ENCODE data around the gene POPDC2.
A peak's percentile ranks its signal among the peaks of the same experiment; 100 is the strongest.

POPDC2 gene

DNA sequence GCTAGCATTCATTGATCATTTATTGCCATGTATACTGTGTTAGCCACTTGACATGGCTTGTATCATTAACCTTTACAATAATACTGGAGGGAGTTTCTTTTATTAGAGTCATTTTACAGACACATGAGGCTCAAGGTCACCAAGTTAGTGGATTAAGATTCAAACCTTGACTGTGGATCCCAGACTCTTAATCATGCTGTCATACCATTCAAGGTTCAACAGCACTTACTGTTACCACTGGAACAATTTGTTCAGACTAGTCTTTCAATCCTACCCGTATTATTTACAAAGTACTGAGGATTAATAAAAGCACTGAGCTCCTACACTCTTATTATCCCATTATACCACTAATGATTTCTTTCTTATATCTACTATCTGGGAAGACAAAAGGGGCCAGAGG lies 15.6 kb upstream of the POPDC2 start:
- H3K27me3 ChIP-seq (ENCODE audit: control insufficient read depth, insufficient read depth, low read length) = no peaks in the 10 kb centered on the region
- no peaks in the 10 kb centered on the region for H3K9me3 ChIP-seq (ENCODE audit: control insufficient read depth, low read length)
- TF ChIP-seq, protein P1, sequence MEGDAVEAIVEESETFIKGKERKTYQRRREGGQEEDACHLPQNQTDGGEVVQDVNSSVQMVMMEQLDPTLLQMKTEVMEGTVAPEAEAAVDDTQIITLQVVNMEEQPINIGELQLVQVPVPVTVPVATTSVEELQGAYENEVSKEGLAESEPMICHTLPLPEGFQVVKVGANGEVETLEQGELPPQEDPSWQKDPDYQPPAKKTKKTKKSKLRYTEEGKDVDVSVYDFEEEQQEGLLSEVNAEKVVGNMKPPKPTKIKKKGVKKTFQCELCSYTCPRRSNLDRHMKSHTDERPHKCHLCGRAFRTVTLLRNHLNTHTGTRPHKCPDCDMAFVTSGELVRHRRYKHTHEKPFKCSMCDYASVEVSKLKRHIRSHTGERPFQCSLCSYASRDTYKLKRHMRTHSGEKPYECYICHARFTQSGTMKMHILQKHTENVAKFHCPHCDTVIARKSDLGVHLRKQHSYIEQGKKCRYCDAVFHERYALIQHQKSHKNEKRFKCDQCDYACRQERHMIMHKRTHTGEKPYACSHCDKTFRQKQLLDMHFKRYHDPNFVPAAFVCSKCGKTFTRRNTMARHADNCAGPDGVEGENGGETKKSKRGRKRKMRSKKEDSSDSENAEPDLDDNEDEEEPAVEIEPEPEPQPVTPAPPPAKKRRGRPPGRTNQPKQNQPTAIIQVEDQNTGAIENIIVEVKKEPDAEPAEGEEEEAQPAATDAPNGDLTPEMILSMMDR (IDR thresholded peaks at IDR 0.05) = no peak
- no peaks in the 10 kb centered on the region for H3K36me3 ChIP-seq (ENCODE audit: control insufficient read depth, insufficient read depth, low read length)
- peaks cover 29% of the 10 kb centered on the region for H3K4me1 ChIP-seq
- H3K27ac ChIP-seq = peak overlapping the region; percentile 75
- peaks cover 5% of the 10 kb centered on the region for H3K79me2 ChIP-seq
- H3K9ac ChIP-seq = peak overlapping the region; percentile 32
- H2AFZ ChIP-seq = no peak overlapping the region
- H3K4me3 ChIP-seq (ENCODE audit: low read depth, low read length) = peak overlapping the region; percentile 69
- H3K4me2 ChIP-seq (ENCODE audit: low read length) = peak overlapping the region; percentile 69

DNA sequence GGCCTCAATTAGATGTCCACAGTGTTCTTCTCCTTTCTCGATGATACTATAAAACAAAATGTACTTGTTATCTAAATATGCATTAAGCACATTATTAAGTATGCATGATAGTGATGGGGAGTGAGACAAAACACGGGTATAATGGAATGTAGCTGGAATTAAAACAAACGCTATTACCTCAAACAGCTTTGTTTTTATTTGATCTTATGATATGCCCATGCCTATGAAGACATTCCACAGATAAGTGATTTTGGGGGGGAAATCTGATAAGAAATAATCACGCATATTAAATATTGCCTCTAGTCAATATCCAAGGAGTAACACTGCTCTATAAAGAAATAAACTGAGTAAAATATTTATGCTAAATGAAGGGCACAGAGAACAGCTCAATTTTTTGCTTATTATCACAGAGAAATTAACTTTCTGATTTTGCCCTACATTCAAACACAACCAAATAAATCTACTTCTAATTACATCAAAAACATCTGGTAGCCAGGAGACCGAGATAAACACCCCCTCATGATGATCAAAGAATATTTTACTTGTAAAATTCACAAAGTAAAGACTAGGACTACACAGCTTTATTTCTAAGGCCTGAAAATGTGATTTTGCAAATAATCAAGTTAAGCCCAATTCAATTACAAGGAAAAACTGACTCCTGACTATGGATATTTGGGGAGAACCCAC lies 14.9 kb upstream of the POPDC2 start:
- Histone ChIP-seq H3K4me3 (ENCODE audit: low read depth, low read length) (peak overlapping the region; percentile 69), H3K4me1 (peaks cover 28% of the 10 kb centered on the region), H3K27me3 (ENCODE audit: control insufficient read depth, insufficient read depth, low read length) (no peaks in the 10 kb centered on the region)

DNA sequence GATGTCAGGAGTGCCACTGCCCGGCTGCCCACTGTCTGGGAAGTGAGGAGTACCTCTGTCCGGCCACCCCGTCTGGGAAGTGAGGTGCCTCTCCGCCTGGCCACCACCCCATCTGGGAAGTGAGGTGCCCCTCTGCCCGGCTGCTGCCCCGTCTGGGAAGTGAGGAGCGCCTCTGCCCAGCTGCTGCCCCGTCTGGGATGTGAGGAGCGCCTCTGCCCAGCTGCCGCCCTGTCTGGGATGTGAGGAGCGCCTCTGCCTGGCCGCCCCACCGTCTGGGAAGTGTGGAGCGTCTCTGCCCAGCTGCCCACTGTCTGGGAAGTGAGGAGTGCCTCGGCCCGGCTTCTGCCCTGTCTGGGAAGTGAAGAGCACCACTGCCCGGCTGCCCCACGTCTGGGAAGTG lies 13.5 kb upstream of the POPDC2 start:
- Histone ChIP-seq H3K4me2 (ENCODE audit: low read length) (no peak overlapping the region), H3K4me3 (ENCODE audit: low read depth, low read length) (no peak overlapping the region), H3K9ac (no peak overlapping the region), H3K9me3 (ENCODE audit: control insufficient read depth, low read length) (no peaks in the 10 kb centered on the region), H3K36me3 (ENCODE audit: control insufficient read depth, insufficient read depth, low read length) (no peaks in the 10 kb centered on the region), H3K27ac (no peak overlapping the region), H2AFZ (no peak overlapping the region), H3K4me1 (peaks cover 20% of the 10 kb centered on the region), H3K27me3 (ENCODE audit: control insufficient read depth, insufficient read depth, low read length) (no peaks in the 10 kb centered on the region), H3K79me2 (peaks cover 5% of the 10 kb centered on the region)
- TF ChIP-seq, protein P1 (IDR thresholded peaks at IDR 0.05) = no peak

More for the DNA sequence above, 14.9 kb upstream of the POPDC2 start:
- Histone ChIP-seq H2AFZ (no peak overlapping the region), H3K27ac (peak overlapping the region; percentile 75), H3K36me3 (ENCODE audit: control insufficient read depth, insufficient read depth, low read length) (no peaks in the 10 kb centered on the region), H3K9me3 (ENCODE audit: control insufficient read depth, low read length) (no peaks in the 10 kb centered on the region), H3K4me2 (ENCODE audit: low read length) (peak overlapping the region; percentile 69), H3K79me2 (peaks cover 5% of the 10 kb centered on the region), H3K9ac (no peak overlapping the region)
- TF ChIP-seq, protein P1 (IDR thresholded peaks at IDR 0.05) = no peak

DNA sequence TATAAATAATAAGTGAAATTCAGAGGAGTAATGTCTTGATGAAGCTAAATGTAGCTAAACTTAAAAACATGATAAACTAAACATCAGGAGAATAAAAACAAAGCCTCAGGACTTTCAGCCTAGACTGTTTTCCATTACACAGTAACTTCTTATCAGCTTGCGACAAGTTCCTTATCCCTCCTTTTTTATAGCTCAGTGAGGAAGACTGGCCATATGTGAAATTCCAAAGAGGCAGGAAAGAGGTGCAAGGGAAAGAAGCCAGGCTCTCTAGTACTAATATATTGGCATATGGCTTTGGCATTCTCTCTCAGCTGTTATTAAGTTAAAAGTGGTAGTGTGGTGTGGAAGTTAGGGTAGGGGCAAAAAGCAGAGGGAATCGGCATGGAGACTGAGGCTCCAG lies 12.4 kb upstream of the POPDC2 start:
- H3K27ac ChIP-seq = no peak overlapping the region
- no peaks in the 10 kb centered on the region for H3K36me3 ChIP-seq (ENCODE audit: control insufficient read depth, insufficient read depth, low read length)
- H3K4me1 ChIP-seq = peaks cover 20% of the 10 kb centered on the region
- peaks cover 5% of the 10 kb centered on the region for H3K79me2 ChIP-seq
- TF ChIP-seq, protein P1 (IDR thresholded peaks at IDR 0.05) = no peak
- no peak overlapping the region for H3K9ac ChIP-seq
- no peak overlapping the region for H3K4me2 ChIP-seq (ENCODE audit: low read length)
- no peak overlapping the region for H3K4me3 ChIP-seq (ENCODE audit: low read depth, low read length)
- no peak overlapping the region for H2AFZ ChIP-seq
- H3K27me3 ChIP-seq (ENCODE audit: control insufficient read depth, insufficient read depth, low read length) = no peaks in the 10 kb centered on the region
- no peaks in the 10 kb centered on the region for H3K9me3 ChIP-seq (ENCODE audit: control insufficient read depth, low read length)

Data from parathyroid adenoma (tissue), 2 donors.